HepG2 (cell line): ENCODE results near the gene CACNA1D. TPM values are rescaled to one million over a fixed set of nuclear protein-coding genes. Genes with fewer than 3 reads are reported as not detected.

ENCODE experiments used
- ATAC-seq: fragments of 200-7000 bp; cut with Tn5 transposase; 3 replicates; pipeline ENCODE4 v1.9.1; 2020; ENCODE audit warnings: mild to moderate bottlenecking, moderate library complexity
- BruUV-seq: library from RNA; stranded (reverse); fragments of 400-500 nt; replicated peaks from 2 replicates; lab custom pipeline; 2021; lab: Mats Ljungman, UMichigan
- CTCF ChIA-PET: fragments of 300-600 bp; formaldehyde crosslinking; extraction: SDS; loops from one replicate; lab custom pipeline; 2021; ENCODE audit warnings: low total read pairs, inconsistent platforms, low intra/inter-chr PET ratio; lab: Yijun Ruan, JAX
- POLR2A ChIA-PET: fragments of 350-600 bp; sonication (Branson Sonifier 250); formaldehyde crosslinking; loops from one replicate; lab custom pipeline; 2020; ENCODE audit warnings: antibody characterized with exemption, inconsistent platforms; lab: Yijun Ruan, JAX
- DNase-seq: peaks from one replicate; pipeline ENCODE4 v3.0.0-alpha.2; 2015; ENCODE audit warnings: low spot score
- FAIRE-seq: peaks from 3 replicates; lab custom pipeline; 2011; peaks lifted over from hg19 to GRCh38; lab: Jason Lieb, UNC
- H2AFZ ChIP-seq: one replicate; pipeline ENCODE4 v1.6.1; 2011; ENCODE audit warnings: low read length, inconsistent platforms
- H3K27ac ChIP-seq: fragments of 300-600 bp; 3 replicates; pipeline ENCODE4 v1.8.0; 2011; ENCODE audit warnings: mixed run types, mild to moderate bottlenecking, mixed read lengths, low read length, inconsistent platforms; ENCODE audit not compliant: insufficient read depth; ENCODE audit errors: extremely low read length
- H3K27me3 ChIP-seq, 2 experiments: fragments of 200-600 bp in 1 of 2; 2 replicates in 1 of 2; 3 replicates in 1 of 2; pipeline versions ENCODE4 v1.6.0 to v1.8.0; 2011; ENCODE audit warnings: low read length in 2 of 2, mild to moderate bottlenecking in 2 of 2, moderate library complexity in 2 of 2, inconsistent platforms in 1 of 2; ENCODE audit not compliant: insufficient read depth in 2 of 2, control insufficient read depth in 1 of 2
- H3K36me3 ChIP-seq, 2 experiments: fragments of 200-600 bp in 1 of 2; replicated peaks in 1 of 2; 2 replicates in 1 of 2; 3 replicates in 1 of 2; pipeline versions ENCODE4 v1.5.1 to v1.8.0; 2011; ENCODE audit warnings: low read length in 2 of 2, inconsistent platforms in 1 of 2; ENCODE audit not compliant: insufficient read depth in 2 of 2, control insufficient read depth in 1 of 2
- H3K4me1 ChIP-seq: 2 replicates; pipeline ENCODE4 v1.5.1; 2012; ENCODE audit warnings: low read length, inconsistent platforms; ENCODE audit not compliant: insufficient read depth
- H3K4me2 ChIP-seq: 2 replicates; pipeline ENCODE4 v1.6.0; 2011; ENCODE audit warnings: low read depth, low read length, inconsistent platforms
- H3K4me3 ChIP-seq, 3 experiments: fragments of 200-600 bp in 1 of 3; sonication (generic), shearing (Covaris generic) in 1 of 3; replicated peaks in 1 of 3; 2 replicates each; pipeline ENCODE4 v1.5.1; 2011 to 2016; ENCODE audit warnings: low read length in 3 of 3, inconsistent platforms in 2 of 3, low read depth in 2 of 3, mild to moderate bottlenecking in 2 of 3, control low read depth in 1 of 3, mixed read lengths in 1 of 3; ENCODE audit not compliant: insufficient read depth in 1 of 3
- H3K79me2 ChIP-seq: one replicate; pipeline ENCODE4 v1.6.1; 2011; ENCODE audit warnings: low read length, inconsistent platforms; ENCODE audit not compliant: insufficient read depth
- H3K9ac ChIP-seq: 2 replicates; pipeline ENCODE4 v1.6.0; 2011; ENCODE audit warnings: mild to moderate bottlenecking, low read depth, low read length, inconsistent platforms; ENCODE audit not compliant: insufficient read depth
- H3K9me3 ChIP-seq: 2 replicates; pipeline ENCODE4 v1.5.1; 2012; ENCODE audit warnings: mild to moderate bottlenecking, low read length
- H4K20me1 ChIP-seq: 2 replicates; pipeline ENCODE4 v1.6.0; 2011; ENCODE audit warnings: inconsistent platforms, mild to moderate bottlenecking, low read length, moderate library complexity; ENCODE audit not compliant: insufficient read depth
- AGO2 ChIP-seq: fragments of 200-400 bp; formaldehyde crosslinking; optimal IDR thresholded peaks from 2 replicates; pipeline ENCODE3; 2017; ENCODE audit warnings: mild to moderate bottlenecking, low read depth, low read length, moderate library complexity
- DMAP1 ChIP-seq: IDR thresholded peaks from 2 replicates; pipeline ENCODE4 v1.6.1; 2016
- HNRNPUL1 ChIP-seq: fragments of 200-400 bp; formaldehyde crosslinking; IDR thresholded peaks from 2 replicates; pipeline ENCODE4 v1.6.1; 2017; ENCODE audit warnings: low read depth, mild to moderate bottlenecking, low read length, moderate library complexity
- MTA1 ChIP-seq: sonication (generic); formaldehyde crosslinking; IDR thresholded peaks from 2 replicates; pipeline ENCODE4 v1.4.0; 2020; ENCODE audit warnings: missing genetic modification reagents, mild to moderate bottlenecking, borderline replicate concordance
- RCOR2 ChIP-seq: IDR thresholded peaks from 2 replicates; pipeline ENCODE4 v1.6.1; 2016; ENCODE audit warnings: missing biosample characterization, missing genetic modification reagents
- SCMH1 ChIP-seq: sonication (generic); formaldehyde crosslinking; IDR thresholded peaks from 2 replicates; pipeline ENCODE4 v1.9.0; 2021; ENCODE audit warnings: missing genetic modification reagents, mild to moderate bottlenecking, borderline replicate concordance
- ZBTB1 ChIP-seq: sonication (generic); formaldehyde crosslinking; IDR thresholded peaks from 2 replicates; pipeline ENCODE4 v1.4.0; 2020; ENCODE audit warnings: missing genetic modification reagents, borderline replicate concordance
- ZFP82 ChIP-seq: sonication (generic); formaldehyde crosslinking; IDR thresholded peaks from 2 replicates; pipeline ENCODE4 v1.5.1; 2020; ENCODE audit warnings: mild to moderate bottlenecking, missing genetic modification reagents, borderline replicate concordance
- ZSCAN22 ChIP-seq: sonication (generic); formaldehyde crosslinking; IDR thresholded peaks from 2 replicates; pipeline ENCODE4 v1.4.0; 2020; ENCODE audit warnings: mild to moderate bottlenecking, missing genetic modification reagents
- whole genome bisulfite sequencing: methylation state at CpG from one replicate; pipeline ENCODE4 v1.1.6; 2017; ENCODE audit warnings: low lambda C conversion rate; 5-methylcytosine and 5-hydroxymethylcytosine counted together
- in situ Hi-C: cut with HindIII; loops from 2 replicates; pipeline ENCODE4 v1.10.0; 2017; ENCODE audit warnings: low pct_unique_long_range_greater_than_20kb; ENCODE audit not compliant: extremely low pct_ligation_motif_present
- intact Hi-C: fragments of 100-400 bp; cut with micrococcal nuclease; formaldehyde crosslinking; loops from one replicate; pipeline ENCODE4 v1.10.0; 2022; ENCODE audit not compliant: unreplicated experiment
- polyA plus RNA-seq, 8 experiments: library from polyadenylated mRNA; depleted of rRNA in 3 of 8; stranded (reverse) in 7 of 8; unstranded in 1 of 8; fragments of >200 nt; fragmentation: Illumina TruSeq in 4 of 8; extraction: Trizol in 4 of 8; gene quantifications; 2 replicates each; pipeline versions ENCODE4 v1.2.1 to v1.2.3, GENCODE V29; 2011 to 2016; ENCODE audit warnings: low read depth in 4 of 8, missing spikeins in 1 of 8, mixed read lengths in 1 of 8; ENCODE audit not compliant: insufficient read depth in 1 of 8
- total RNA-seq, 5 experiments: library from RNA; depleted of rRNA; stranded (reverse); fragments of >200 nt; fragmentation: Illumina TruSeq; extraction: Trizol; gene quantifications; 2 replicates each; pipeline ENCODE4 v1.2.3, GENCODE V29; 2016; ENCODE audit warnings: low read depth in 1 of 5
- TF ChIP-seq, protein P1 (sequence below): sonication (generic); formaldehyde crosslinking; IDR thresholded peaks from 2 replicates; pipeline ENCODE4 v1.8.0; 2022; ENCODE audit warnings: missing genetic modification reagents, low read depth, mild to moderate bottlenecking, borderline replicate concordance
- TF ChIP-seq, protein P2 (sequence below): sonication (generic); formaldehyde crosslinking; IDR thresholded peaks from 2 replicates; pipeline ENCODE4 v1.4.0; 2020; ENCODE audit warnings: mild to moderate bottlenecking, missing genetic modification reagents
- TF ChIP-seq, protein P3 (sequence below): sonication (generic); formaldehyde crosslinking; IDR thresholded peaks from 2 replicates; pipeline ENCODE4 v1.5.1; 2020; ENCODE audit warnings: missing genetic modification reagents, mild to moderate bottlenecking, borderline replicate concordance
- TF ChIP-seq, protein P4 (sequence below): IDR thresholded peaks from 2 replicates; pipeline ENCODE4 v1.4.0; 2020; ENCODE audit warnings: mild to moderate bottlenecking, missing genetic modification reagents
- TF ChIP-seq, protein P5 (sequence below): sonication (generic); formaldehyde crosslinking; IDR thresholded peaks from 2 replicates; pipeline ENCODE4 v1.5.1; 2020; ENCODE audit warnings: mild to moderate bottlenecking, moderate library complexity, missing genetic modification reagents

CACNA1D gene
- total and polyA plus RNA-seq, 2 of the 13 experiments (the other 11 are each of a cell fraction or from before 2014, with no cell fraction given), result 0.26 to 0.38 TPM

DNA sequence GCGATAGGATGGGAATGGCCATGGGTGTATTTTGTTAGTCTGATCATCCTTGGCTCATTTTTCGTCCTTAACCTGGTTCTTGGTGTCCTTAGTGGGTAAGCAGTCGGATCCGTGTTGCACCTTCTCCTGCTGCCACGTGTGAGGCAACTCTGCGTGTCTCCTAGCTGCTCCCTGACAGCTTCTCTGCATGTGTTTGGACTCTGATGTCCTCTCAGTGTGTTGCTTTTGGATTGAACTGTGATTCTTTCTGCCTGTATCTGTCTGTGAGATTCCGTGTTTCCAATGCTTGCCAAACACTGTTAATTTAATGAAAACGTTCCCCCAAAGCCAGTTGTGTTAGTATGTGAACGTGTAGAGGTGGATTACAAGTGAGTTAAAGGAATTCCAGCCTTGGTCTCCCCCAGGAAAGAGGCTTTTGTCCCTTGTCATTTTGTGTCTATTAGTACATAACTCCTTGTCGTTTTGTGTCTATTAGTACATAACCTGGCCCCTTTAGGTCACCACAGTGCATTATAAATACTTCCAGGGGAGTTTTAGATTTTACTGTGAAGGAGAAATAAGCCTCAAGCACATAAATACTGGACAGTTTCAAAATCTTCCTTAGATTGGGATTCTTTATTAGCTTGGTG lies 179.4 kb downstream of the CACNA1D start:
- no peak for FAIRE-seq
- no peak for ATAC-seq
- POLR2A ChIA-PET, result no interaction called here
- Histone ChIP-seq H3K4me2 (no peak overlapping the region), H4K20me1 (no peaks in the 10 kb centered on the region), H3K9ac (no peak overlapping the region), H2AFZ (no peak overlapping the region), H3K79me2 (no peaks in the 10 kb centered on the region), H3K27ac (no peak overlapping the region), H3K27me3 (no peaks in the 10 kb centered on the region), H3K4me1 (no peaks in the 10 kb centered on the region), H3K4me3 (no peak overlapping the region), H3K36me3 (no peaks in the 10 kb centered on the region), H3K9me3 (no peaks in the 10 kb centered on the region)
- no peak for DNase-seq
- no TSS peak for BruUV-seq
- WGBS, result 49% methylated on average over 10 of the region's 10 CpGs
- CTCF ChIA-PET, result no interaction called here
- in situ Hi-C loops, result no loop called here
- intact Hi-C loops, result no loop called here
- TF ChIP-seq, protein P1, sequence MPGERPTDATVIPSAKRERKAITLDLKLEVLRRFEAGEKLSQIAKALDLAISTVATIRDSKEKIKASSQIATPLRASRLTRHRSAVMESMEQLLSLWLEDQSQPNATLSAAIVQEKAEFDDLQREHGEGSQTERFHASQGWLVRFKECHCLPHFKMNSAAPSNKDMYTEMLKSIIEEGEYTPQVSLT (CRISPR knock-in tag), result no peak
- TF ChIP-seq, protein P2, sequence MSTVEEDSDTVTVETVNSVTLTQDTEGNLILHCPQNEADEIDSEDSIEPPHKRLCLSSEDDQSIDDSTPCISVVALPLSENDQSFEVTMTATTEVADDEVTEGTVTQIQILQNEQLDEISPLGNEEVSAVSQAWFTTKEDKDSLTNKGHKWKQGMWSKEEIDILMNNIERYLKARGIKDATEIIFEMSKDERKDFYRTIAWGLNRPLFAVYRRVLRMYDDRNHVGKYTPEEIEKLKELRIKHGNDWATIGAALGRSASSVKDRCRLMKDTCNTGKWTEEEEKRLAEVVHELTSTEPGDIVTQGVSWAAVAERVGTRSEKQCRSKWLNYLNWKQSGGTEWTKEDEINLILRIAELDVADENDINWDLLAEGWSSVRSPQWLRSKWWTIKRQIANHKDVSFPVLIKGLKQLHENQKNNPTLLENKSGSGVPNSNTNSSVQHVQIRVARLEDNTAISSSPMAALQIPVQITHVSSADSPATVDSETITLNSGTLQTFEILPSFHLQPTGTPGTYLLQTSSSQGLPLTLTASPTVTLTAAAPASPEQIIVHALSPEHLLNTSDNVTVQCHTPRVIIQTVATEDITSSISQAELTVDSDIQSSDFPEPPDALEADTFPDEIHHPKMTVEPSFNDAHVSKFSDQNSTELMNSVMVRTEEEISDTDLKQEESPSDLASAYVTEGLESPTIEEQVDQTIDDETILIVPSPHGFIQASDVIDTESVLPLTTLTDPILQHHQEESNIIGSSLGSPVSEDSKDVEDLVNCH, result no peak
- TF ChIP-seq AGO2 (no peak), HNRNPUL1 (no peak), SCMH1 (CRISPR knock-in tag) (no peak), ZSCAN22 (CRISPR knock-in tag) (no peak), ZFP82 (CRISPR knock-in tag) (no peak), MTA1 (no peak), ZBTB1 (CRISPR knock-in tag) (no peak), DMAP1 (no peak), RCOR2 (no peak)
- TF ChIP-seq, protein P3, sequence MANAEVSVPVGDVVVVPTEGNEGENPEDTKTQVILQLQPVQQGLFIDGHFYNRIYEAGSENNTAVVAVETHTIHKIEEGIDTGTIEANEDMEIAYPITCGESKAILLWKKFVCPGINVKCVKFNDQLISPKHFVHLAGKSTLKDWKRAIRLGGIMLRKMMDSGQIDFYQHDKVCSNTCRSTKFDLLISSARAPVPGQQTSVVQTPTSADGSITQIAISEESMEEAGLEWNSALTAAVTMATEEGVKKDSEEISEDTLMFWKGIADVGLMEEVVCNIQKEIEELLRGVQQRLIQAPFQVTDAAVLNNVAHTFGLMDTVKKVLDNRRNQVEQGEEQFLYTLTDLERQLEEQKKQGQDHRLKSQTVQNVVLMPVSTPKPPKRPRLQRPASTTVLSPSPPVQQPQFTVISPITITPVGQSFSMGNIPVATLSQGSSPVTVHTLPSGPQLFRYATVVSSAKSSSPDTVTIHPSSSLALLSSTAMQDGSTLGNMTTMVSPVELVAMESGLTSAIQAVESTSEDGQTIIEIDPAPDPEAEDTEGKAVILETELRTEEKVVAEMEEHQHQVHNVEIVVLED (CRISPR knock-in tag), result no peak
- TF ChIP-seq, protein P4, sequence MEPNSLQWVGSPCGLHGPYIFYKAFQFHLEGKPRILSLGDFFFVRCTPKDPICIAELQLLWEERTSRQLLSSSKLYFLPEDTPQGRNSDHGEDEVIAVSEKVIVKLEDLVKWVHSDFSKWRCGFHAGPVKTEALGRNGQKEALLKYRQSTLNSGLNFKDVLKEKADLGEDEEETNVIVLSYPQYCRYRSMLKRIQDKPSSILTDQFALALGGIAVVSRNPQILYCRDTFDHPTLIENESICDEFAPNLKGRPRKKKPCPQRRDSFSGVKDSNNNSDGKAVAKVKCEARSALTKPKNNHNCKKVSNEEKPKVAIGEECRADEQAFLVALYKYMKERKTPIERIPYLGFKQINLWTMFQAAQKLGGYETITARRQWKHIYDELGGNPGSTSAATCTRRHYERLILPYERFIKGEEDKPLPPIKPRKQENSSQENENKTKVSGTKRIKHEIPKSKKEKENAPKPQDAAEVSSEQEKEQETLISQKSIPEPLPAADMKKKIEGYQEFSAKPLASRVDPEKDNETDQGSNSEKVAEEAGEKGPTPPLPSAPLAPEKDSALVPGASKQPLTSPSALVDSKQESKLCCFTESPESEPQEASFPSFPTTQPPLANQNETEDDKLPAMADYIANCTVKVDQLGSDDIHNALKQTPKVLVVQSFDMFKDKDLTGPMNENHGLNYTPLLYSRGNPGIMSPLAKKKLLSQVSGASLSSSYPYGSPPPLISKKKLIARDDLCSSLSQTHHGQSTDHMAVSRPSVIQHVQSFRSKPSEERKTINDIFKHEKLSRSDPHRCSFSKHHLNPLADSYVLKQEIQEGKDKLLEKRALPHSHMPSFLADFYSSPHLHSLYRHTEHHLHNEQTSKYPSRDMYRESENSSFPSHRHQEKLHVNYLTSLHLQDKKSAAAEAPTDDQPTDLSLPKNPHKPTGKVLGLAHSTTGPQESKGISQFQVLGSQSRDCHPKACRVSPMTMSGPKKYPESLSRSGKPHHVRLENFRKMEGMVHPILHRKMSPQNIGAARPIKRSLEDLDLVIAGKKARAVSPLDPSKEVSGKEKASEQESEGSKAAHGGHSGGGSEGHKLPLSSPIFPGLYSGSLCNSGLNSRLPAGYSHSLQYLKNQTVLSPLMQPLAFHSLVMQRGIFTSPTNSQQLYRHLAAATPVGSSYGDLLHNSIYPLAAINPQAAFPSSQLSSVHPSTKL (CRISPR knock-in tag), result no peak
- TF ChIP-seq, protein P5, sequence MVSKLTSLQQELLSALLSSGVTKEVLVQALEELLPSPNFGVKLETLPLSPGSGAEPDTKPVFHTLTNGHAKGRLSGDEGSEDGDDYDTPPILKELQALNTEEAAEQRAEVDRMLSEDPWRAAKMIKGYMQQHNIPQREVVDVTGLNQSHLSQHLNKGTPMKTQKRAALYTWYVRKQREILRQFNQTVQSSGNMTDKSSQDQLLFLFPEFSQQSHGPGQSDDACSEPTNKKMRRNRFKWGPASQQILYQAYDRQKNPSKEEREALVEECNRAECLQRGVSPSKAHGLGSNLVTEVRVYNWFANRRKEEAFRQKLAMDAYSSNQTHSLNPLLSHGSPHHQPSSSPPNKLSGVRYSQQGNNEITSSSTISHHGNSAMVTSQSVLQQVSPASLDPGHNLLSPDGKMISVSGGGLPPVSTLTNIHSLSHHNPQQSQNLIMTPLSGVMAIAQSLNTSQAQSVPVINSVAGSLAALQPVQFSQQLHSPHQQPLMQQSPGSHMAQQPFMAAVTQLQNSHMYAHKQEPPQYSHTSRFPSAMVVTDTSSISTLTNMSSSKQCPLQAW (CRISPR knock-in tag), result no peak
